Peyer's patch (tissue), 4 donors: ENCODE results near the gene SRSF1. TPM values are rescaled to one million over a fixed set of nuclear protein-coding genes. Genes with fewer than 3 reads are reported as not detected.

Experiments used
- DNase-seq, 3 donors: peaks; one replicate each; pipeline ENCODE4 v3.0.0-alpha.2; 2017 to 2019
- H3K27ac ChIP-seq, 4 donors: fragments of 200-600 bp; sonication (generic); one replicate each; pipeline ENCODE4 v1.5.1; 2016 to 2019
- H3K27me3 ChIP-seq, 2 donors: fragments of 200-600 bp; sonication (generic); one replicate each; pipeline ENCODE4 v1.5.1; 2019
- H3K36me3 ChIP-seq, 3 donors: fragments of 200-600 bp; sonication (generic); one replicate each; pipeline ENCODE4 v1.5.1; 2016 to 2019
- H3K4me1 ChIP-seq, 4 donors: fragments of 200-600 bp; sonication (generic); one replicate each; pipeline ENCODE4 v1.5.1; 2016 to 2019
- H3K4me3 ChIP-seq, 4 donors: fragments of 200-600 bp; sonication (generic); 1 replicate in 3 of 4; 2 replicates in 1 of 4; pipeline ENCODE4 v1.5.1; 2016 to 2019; ENCODE audit warnings: mild to moderate bottlenecking in 1 of 4
- H3K9me3 ChIP-seq, 4 donors: fragments of 200-600 bp; sonication (generic); one replicate each; pipeline ENCODE4 v1.5.1; 2016 to 2019; ENCODE audit warnings: mild to moderate bottlenecking in 1 of 4
- CTCF ChIP-seq, 6 experiments: fragments of 450-650 bp in 4 of 6; fragments of 200-600 bp in 2 of 6; sonication (generic) in 1 of 6; IDR thresholded peaks; one replicate each; pipeline ENCODE4 v1.5.1; 2017 to 2019; ENCODE audit warnings: antibody characterized with exemption in 6 of 6, mild to moderate bottlenecking in 3 of 6, moderate library complexity in 1 of 6
- POLR2A ChIP-seq, 2 donors: fragments of 450-650 bp; IDR thresholded peaks; one replicate each; pipeline ENCODE4 v1.5.1; 2017; ENCODE audit warnings: antibody characterized with exemption in 2 of 2, mild to moderate bottlenecking in 2 of 2, moderate library complexity in 2 of 2
- total RNA-seq, 4 donors: library from RNA; depleted of rRNA; stranded (reverse); fragments of >200 nt; gene quantifications; one replicate each; pipeline ENCODE4 v1.1.0, GENCODE V29; 2016

The SRSF1 gene
- total RNA-seq, result 100 to 1,000 TPM; 121 to 336 (median 155) TPM

DNA sequence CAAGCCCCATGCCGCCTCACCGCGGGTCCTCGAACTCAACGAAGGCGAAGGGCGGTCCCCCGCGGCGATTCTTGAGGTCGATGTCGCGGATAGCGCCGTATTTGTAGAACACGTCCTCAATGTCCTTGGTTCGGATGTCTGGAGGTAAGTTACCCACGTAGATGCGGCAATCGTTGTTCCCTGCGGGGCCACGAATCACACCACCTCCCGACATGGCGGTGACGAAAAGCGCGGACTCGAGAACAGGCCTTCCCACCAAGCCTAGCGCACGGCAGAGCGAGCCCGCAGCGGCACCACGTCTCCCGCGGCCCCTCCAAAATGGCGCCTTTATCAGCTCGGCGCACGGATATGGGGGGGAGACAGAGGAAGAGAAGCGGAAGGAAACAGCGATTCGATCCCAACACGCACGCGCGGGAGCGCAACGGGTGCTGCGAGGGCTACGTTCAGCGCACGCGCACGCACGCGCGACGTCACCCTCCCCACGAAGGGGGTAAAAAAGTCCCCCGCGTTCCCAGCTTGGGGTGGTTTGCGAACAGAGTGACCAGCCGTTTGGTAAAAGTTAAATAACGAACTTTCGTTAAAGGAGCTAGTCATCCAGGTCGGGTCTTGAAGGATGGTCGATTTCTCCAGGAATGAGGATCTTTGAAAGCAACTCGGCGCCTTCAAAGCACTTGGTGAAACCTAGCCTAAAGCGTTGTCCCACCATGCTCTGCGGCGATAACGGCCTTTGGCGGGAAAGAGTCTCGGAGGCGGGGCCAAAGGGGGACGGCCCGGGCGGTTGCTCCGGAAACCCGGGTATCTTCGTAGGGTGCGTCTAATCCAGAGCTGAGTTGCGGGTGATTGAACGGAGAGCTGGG is at the start of gene SRSF1:
Gene SRSF1, minus strand, starts transcription at position 323 of the 857 bp plus-strand sequence. Its CDS starts 109 bp downstream, at position 214.
- H3K4me3 ChIP-seq, result peak within 1 kb of the TSS; percentile 80 to 90 (median 85)
- H3K36me3 ChIP-seq, result peaks cover 0 to 35% (median 0%) of the 10 kb centered on the region in 3 donors
- no peaks in the 10 kb centered on the region for H3K9me3 ChIP-seq
- TF ChIP-seq CTCF (IDR thresholded peaks at IDR 0.05) (no peak), POLR2A (IDR thresholded peaks at IDR 0.05) (peak; percentile 84 to 94)
- peak; percentile 94 to 98 (median 97) for DNase-seq
- peaks cover 0 to 45% (median 4%) of the 10 kb centered on the region in 4 donors for H3K4me1 ChIP-seq
- no peaks in the 10 kb centered on the region for H3K27me3 ChIP-seq
- H3K27ac ChIP-seq, result peak within 1 kb of the TSS; percentile 90 to 98 (median 96)

DNA sequence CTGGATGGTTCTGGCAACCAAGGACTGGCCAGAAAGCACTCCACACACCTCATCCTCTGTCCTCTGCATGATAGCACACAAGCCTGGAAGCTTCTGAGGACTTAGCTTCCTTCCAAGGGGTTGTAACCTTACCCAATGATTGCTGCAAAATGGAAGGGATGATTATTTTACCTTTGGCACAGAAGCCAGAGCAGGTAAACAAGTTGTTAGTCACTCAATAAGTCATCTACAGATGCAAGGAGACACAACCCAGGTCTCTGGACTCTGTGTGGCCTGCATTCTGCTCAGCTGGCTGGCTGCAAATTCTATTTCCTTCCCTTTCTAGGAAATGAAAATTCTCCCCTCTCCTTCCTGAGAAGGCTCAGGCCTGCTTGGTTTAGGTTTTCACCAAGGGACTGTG is 49.4 kb upstream of the SRSF1 start:
- H3K4me3 ChIP-seq, result no peak overlapping the region
- no peaks in the 10 kb centered on the region for H3K27me3 ChIP-seq
- H3K9me3 ChIP-seq, result no peaks in the 10 kb centered on the region
- no peaks in the 10 kb centered on the region for H3K36me3 ChIP-seq
- TF ChIP-seq CTCF (IDR thresholded peaks at IDR 0.05) (no peak), POLR2A (IDR thresholded peaks at IDR 0.05) (no peak)
- no peak overlapping the region for H3K27ac ChIP-seq
- no peak for DNase-seq
- H3K4me1 ChIP-seq, result no peaks in the 10 kb centered on the region

DNA sequence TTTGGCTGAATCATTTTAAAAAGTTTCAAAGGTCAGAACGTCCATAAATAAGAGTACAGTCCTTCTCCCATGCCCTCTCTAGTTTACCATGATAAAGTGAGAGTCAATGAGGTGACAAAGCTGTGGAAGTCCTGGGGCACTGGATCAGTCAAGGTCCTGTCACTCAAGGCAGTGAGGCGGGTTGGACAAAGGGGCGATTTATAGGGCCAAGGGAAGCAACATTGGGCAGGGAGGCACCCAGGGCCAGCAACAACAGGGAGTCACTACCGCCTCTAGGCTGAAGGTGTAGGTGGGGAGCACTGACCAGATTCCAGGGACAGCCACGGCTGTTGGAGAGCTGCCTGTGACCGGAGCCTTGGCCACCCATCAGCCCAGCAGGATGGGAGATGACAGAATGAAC is 47.6 kb upstream of the SRSF1 start:
- H3K4me1 ChIP-seq, result no peaks in the 10 kb centered on the region
- no peak for DNase-seq
- no peaks in the 10 kb centered on the region for H3K36me3 ChIP-seq
- TF ChIP-seq POLR2A (IDR thresholded peaks at IDR 0.05), result no peak
- no peak for TF ChIP-seq CTCF (IDR thresholded peaks at IDR 0.05)
- H3K4me3 ChIP-seq, result no peak overlapping the region
- H3K27ac ChIP-seq, result no peak overlapping the region
- no peaks in the 10 kb centered on the region for H3K27me3 ChIP-seq
- H3K9me3 ChIP-seq, result no peaks in the 10 kb centered on the region

GRCh38 chr17:58052945-58053715 is 46.1 kb upstream of the SRSF1 start:
- DNase-seq, result no peak
- Histone ChIP-seq H3K27ac (no peak overlapping the region), H3K4me3 (no peak overlapping the region)

DNA sequence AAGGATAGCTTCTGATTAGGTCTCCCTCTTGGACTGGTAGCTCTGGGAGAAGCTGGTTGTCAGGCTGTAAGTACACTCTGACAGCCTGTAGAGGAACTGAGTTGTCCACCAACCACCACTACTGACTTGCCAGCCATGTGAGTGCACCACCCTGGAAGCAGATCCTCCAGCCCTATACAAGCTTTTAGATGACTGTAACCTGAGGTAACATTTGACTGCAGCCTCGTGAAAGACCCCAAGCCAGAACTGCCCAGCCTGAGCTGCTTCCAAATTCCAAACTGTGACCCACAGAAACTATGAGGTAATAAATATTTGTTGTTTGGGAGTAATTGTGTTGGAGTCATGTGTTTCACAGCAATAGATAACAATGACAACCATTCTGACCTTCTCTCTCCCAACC is 45.4 kb upstream of the SRSF1 start:
- DNase-seq, result no peak
- Histone ChIP-seq H3K9me3 (no peaks in the 10 kb centered on the region), H3K27me3 (no peaks in the 10 kb centered on the region), H3K4me1 (no peaks in the 10 kb centered on the region), H3K4me3 (no peak overlapping the region), H3K36me3 (no peaks in the 10 kb centered on the region), H3K27ac (no peak overlapping the region)
- TF ChIP-seq POLR2A (IDR thresholded peaks at IDR 0.05) (no peak), CTCF (IDR thresholded peaks at IDR 0.05) (no peak)

More at GRCh38 chr17:58052945-58053715, 46.1 kb upstream of the SRSF1 start:
- H3K36me3 ChIP-seq, result no peaks in the 10 kb centered on the region
- H3K4me1 ChIP-seq, result no peaks in the 10 kb centered on the region
- no peak for TF ChIP-seq POLR2A (IDR thresholded peaks at IDR 0.05)
- no peak for TF ChIP-seq CTCF (IDR thresholded peaks at IDR 0.05)
- no peaks in the 10 kb centered on the region for H3K9me3 ChIP-seq
- no peaks in the 10 kb centered on the region for H3K27me3 ChIP-seq
